HepG2 (cell line): ENCODE measurements around the gene TOP1. TPM values are rescaled to one million over a fixed set of nuclear protein-coding genes. Genes with fewer than 3 reads are reported as not detected.

ENCODE experiments used
- EEA1 ChIP-seq: sonication (generic); formaldehyde crosslinking; IDR thresholded peaks from 2 replicates; pipeline ENCODE4 v1.5.1; 2020; ENCODE audit warnings: mild to moderate bottlenecking, missing genetic modification reagents, borderline replicate concordance
- FOXK1 ChIP-seq: sonication (generic); formaldehyde crosslinking; IDR thresholded peaks from 2 replicates; pipeline ENCODE4 v1.4.0; 2020; ENCODE audit warnings: low read depth, missing genetic modification reagents, borderline replicate concordance
- GMEB1 ChIP-seq: sonication (generic); formaldehyde crosslinking; IDR thresholded peaks from 2 replicates; pipeline ENCODE4 v1.5.1; 2020; ENCODE audit warnings: missing genetic modification reagents, mild to moderate bottlenecking, borderline replicate concordance
- KDM2A ChIP-seq: sonication (generic); formaldehyde crosslinking; IDR thresholded peaks from 2 replicates; pipeline ENCODE4 v1.4.0; 2020; ENCODE audit warnings: low read depth, missing genetic modification reagents, borderline replicate concordance
- SIX1 ChIP-seq: sonication (generic); formaldehyde crosslinking; IDR thresholded peaks from 2 replicates; pipeline ENCODE4 v1.4.0; 2020; ENCODE audit warnings: missing genetic modification reagents, borderline replicate concordance
- SYNCRIP ChIP-seq: fragments of 200-400 bp; formaldehyde crosslinking; IDR thresholded peaks from 2 replicates; pipeline ENCODE4 v1.6.1; 2018; ENCODE audit warnings: mild to moderate bottlenecking, low read depth, low read length; ENCODE audit not compliant: insufficient read depth
- ZBTB21 ChIP-seq: sonication (generic); formaldehyde crosslinking; IDR thresholded peaks from 2 replicates; pipeline ENCODE4 v1.4.0; 2020; ENCODE audit warnings: missing genetic modification reagents
- ZNF747 ChIP-seq: sonication (generic); formaldehyde crosslinking; IDR thresholded peaks from 2 replicates; pipeline ENCODE4 v1.8.1; 2023; ENCODE audit warnings: missing genetic modification reagents, mild to moderate bottlenecking, borderline replicate concordance
- ZNF878 ChIP-seq: sonication (generic); formaldehyde crosslinking; IDR thresholded peaks from 2 replicates; pipeline ENCODE4 v1.8.1; 2023; ENCODE audit warnings: mild to moderate bottlenecking, missing genetic modification reagents, moderate library complexity
- polyA plus RNA-seq, 8 experiments: library from polyadenylated mRNA; depleted of rRNA in 3 of 8; stranded (reverse) in 7 of 8; unstranded in 1 of 8; fragments of >200 nt; fragmentation: Illumina TruSeq in 4 of 8; extraction: Trizol in 4 of 8; gene quantifications; 2 replicates each; pipeline versions ENCODE4 v1.2.1 to v1.2.3, GENCODE V29; 2011 to 2016; ENCODE audit warnings: low read depth in 4 of 8, missing spikeins in 1 of 8, mixed read lengths in 1 of 8; ENCODE audit not compliant: insufficient read depth in 1 of 8
- total RNA-seq, 5 experiments: library from RNA; depleted of rRNA; stranded (reverse); fragments of >200 nt; fragmentation: Illumina TruSeq; extraction: Trizol; gene quantifications; 2 replicates each; pipeline ENCODE4 v1.2.3, GENCODE V29; 2016; ENCODE audit warnings: low read depth in 1 of 5
- TF ChIP-seq, protein P1 (sequence below): sonication (generic); formaldehyde crosslinking; IDR thresholded peaks from 2 replicates; pipeline ENCODE4 v1.4.0; 2020; ENCODE audit warnings: missing genetic modification reagents
- TF ChIP-seq, protein P2 (sequence below): sonication (generic); formaldehyde crosslinking; IDR thresholded peaks from 2 replicates; pipeline ENCODE4 v1.8.0; 2022; ENCODE audit warnings: mild to moderate bottlenecking, missing genetic modification reagents, moderate library complexity
- TF ChIP-seq, protein P3 (sequence below): sonication (generic); formaldehyde crosslinking; IDR thresholded peaks from 2 replicates; pipeline ENCODE4 v1.5.0; 2020; ENCODE audit warnings: mild to moderate bottlenecking, missing genetic modification reagents
- TF ChIP-seq, protein P4 (sequence below): sonication (generic); formaldehyde crosslinking; conservative IDR thresholded peaks from 2 replicates; pipeline ENCODE4 v1.5.0; 2020; ENCODE audit warnings: missing genetic modification reagents
- TF ChIP-seq, protein P5 (sequence below): sonication (generic); formaldehyde crosslinking; IDR thresholded peaks from 2 replicates; pipeline ENCODE4 v1.5.0; 2020; ENCODE audit warnings: missing genetic modification reagents, mild to moderate bottlenecking, borderline replicate concordance

Gene TOP1
- total and polyA plus RNA-seq, 2 of the 13 experiments (the other 11 are each of a cell fraction or from before 2014, with no cell fraction given), result 10.2 to 19.4 TPM

- TF ChIP-seq, protein P1, sequence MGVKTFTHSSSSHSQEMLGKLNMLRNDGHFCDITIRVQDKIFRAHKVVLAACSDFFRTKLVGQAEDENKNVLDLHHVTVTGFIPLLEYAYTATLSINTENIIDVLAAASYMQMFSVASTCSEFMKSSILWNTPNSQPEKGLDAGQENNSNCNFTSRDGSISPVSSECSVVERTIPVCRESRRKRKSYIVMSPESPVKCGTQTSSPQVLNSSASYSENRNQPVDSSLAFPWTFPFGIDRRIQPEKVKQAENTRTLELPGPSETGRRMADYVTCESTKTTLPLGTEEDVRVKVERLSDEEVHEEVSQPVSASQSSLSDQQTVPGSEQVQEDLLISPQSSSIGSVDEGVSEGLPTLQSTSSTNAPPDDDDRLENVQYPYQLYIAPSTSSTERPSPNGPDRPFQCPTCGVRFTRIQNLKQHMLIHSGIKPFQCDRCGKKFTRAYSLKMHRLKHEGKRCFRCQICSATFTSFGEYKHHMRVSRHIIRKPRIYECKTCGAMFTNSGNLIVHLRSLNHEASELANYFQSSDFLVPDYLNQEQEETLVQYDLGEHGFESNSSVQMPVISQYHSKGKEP (CRISPR knock-in tag), result no peak
- no peak for TF ChIP-seq SYNCRIP
- no peak; the same call in 1 of the 2 replicates for TF ChIP-seq ZNF878 (CRISPR knock-in tag)
- TF ChIP-seq KDM2A, result peak; percentile 67; the same call in 1 of the 2 replicates
- TF ChIP-seq, protein P2, sequence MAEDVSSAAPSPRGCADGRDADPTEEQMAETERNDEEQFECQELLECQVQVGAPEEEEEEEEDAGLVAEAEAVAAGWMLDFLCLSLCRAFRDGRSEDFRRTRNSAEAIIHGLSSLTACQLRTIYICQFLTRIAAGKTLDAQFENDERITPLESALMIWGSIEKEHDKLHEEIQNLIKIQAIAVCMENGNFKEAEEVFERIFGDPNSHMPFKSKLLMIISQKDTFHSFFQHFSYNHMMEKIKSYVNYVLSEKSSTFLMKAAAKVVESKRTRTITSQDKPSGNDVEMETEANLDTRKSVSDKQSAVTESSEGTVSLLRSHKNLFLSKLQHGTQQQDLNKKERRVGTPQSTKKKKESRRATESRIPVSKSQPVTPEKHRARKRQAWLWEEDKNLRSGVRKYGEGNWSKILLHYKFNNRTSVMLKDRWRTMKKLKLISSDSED, result no peak
- no peak for TF ChIP-seq EEA1
- TF ChIP-seq SIX1 (CRISPR knock-in tag), result peak; percentile 16; the same call in 1 of the 2 replicates
- TF ChIP-seq ZNF747 (CRISPR knock-in tag), result peak; percentile 82
- TF ChIP-seq FOXK1, result 0 out of 2 replicates have a peak, but pooled peaks have one; percentile 10
- TF ChIP-seq, protein P3, sequence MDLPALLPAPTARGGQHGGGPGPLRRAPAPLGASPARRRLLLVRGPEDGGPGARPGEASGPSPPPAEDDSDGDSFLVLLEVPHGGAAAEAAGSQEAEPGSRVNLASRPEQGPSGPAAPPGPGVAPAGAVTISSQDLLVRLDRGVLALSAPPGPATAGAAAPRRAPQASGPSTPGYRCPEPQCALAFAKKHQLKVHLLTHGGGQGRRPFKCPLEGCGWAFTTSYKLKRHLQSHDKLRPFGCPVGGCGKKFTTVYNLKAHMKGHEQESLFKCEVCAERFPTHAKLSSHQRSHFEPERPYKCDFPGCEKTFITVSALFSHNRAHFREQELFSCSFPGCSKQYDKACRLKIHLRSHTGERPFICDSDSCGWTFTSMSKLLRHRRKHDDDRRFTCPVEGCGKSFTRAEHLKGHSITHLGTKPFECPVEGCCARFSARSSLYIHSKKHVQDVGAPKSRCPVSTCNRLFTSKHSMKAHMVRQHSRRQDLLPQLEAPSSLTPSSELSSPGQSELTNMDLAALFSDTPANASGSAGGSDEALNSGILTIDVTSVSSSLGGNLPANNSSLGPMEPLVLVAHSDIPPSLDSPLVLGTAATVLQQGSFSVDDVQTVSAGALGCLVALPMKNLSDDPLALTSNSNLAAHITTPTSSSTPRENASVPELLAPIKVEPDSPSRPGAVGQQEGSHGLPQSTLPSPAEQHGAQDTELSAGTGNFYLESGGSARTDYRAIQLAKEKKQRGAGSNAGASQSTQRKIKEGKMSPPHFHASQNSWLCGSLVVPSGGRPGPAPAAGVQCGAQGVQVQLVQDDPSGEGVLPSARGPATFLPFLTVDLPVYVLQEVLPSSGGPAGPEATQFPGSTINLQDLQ (CRISPR knock-in tag), result no peak
- TF ChIP-seq GMEB1, result no peak
- no peak for TF ChIP-seq ZBTB21 (CRISPR knock-in tag)
- TF ChIP-seq, protein P4, sequence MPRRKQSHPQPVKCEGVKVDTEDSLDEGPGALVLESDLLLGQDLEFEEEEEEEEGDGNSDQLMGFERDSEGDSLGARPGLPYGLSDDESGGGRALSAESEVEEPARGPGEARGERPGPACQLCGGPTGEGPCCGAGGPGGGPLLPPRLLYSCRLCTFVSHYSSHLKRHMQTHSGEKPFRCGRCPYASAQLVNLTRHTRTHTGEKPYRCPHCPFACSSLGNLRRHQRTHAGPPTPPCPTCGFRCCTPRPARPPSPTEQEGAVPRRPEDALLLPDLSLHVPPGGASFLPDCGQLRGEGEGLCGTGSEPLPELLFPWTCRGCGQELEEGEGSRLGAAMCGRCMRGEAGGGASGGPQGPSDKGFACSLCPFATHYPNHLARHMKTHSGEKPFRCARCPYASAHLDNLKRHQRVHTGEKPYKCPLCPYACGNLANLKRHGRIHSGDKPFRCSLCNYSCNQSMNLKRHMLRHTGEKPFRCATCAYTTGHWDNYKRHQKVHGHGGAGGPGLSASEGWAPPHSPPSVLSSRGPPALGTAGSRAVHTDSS, result no peak
- TF ChIP-seq, protein P5, sequence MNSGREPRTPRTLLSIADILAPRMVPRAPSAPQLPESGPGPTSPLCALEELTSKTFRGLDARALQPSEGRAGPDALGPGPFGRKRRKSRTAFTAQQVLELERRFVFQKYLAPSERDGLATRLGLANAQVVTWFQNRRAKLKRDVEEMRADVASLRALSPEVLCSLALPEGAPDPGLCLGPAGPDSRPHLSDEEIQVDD (CRISPR knock-in tag), result no peak; the same call in 1 of the 2 replicates
Observed at GRCh38 chr20:41137614-41138474, 109.2 kb downstream of the TOP1 start (continued).
